ENCODE measurements around the gene SRRM1. TPM values are rescaled to one million over a fixed set of nuclear protein-coding genes. Genes with fewer than 3 reads are reported as not detected.
"Not testable (repeated sequence)": the region's sequence is repeated elsewhere in the genome, so short reads cannot be mapped to it uniquely, and the experiment has no call there.

The SRRM1 gene
- total RNA-seq, 4 donors from 2014 or later: 28.5 to 59.8 (median 40.2) TPM

DNA sequence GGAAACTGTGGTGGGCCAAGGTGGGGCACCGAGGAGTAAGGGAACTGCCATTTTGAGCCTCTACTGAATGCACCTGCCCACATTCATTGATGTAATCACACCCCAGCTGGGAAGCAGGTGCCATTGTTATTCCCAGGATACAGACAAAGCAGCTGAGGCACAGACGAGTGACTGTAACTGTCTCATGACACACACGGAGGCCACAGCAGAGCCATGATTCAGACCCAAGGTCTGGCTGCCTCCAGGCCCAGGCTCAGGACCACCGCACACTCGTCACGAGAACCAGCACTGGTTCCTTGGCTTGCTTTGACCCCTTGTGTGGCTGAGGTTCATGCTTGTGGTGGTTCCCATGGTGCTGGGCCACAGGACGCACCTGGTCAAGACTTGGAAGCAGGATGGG lies 56.5 kb downstream of the SRRM1 start:
- Histone ChIP-seq H3K27me3 (no peaks in the 10 kb centered on the region), H3K9me3 (no peaks in the 10 kb centered on the region), H3K4me3 (no peak overlapping the region), H3K36me3 (no peaks in the 10 kb centered on the region), H3K4me1 (peaks cover 0 to 2% of the 10 kb centered on the region in 2 donors), H3K27ac (no peak overlapping the region)
- TF ChIP-seq, protein P1, sequence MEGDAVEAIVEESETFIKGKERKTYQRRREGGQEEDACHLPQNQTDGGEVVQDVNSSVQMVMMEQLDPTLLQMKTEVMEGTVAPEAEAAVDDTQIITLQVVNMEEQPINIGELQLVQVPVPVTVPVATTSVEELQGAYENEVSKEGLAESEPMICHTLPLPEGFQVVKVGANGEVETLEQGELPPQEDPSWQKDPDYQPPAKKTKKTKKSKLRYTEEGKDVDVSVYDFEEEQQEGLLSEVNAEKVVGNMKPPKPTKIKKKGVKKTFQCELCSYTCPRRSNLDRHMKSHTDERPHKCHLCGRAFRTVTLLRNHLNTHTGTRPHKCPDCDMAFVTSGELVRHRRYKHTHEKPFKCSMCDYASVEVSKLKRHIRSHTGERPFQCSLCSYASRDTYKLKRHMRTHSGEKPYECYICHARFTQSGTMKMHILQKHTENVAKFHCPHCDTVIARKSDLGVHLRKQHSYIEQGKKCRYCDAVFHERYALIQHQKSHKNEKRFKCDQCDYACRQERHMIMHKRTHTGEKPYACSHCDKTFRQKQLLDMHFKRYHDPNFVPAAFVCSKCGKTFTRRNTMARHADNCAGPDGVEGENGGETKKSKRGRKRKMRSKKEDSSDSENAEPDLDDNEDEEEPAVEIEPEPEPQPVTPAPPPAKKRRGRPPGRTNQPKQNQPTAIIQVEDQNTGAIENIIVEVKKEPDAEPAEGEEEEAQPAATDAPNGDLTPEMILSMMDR (IDR thresholded peaks at IDR 0.05 in 4 of 5, conservative IDR thresholded peaks at IDR 0.05 in 1 of 5): no peak
- no peak for TF ChIP-seq POLR2A (IDR thresholded peaks at IDR 0.05)
- in situ Hi-C loops (cut with MboI; ENCODE audit: low sequenced_read_pairs in 4 of 4) (loop anchor here in 1 of 4 donors (25.0 kb wide), 1 partner anchor 513 kb away; no protein-coding TSS in a partner anchor), intact Hi-C loops (cut with DNase I; ENCODE audit: low total_unique reads) (no loop called here)
- ATAC-seq (no peak), DNase-seq (no peak)

- TF ChIP-seq, protein P1 (IDR thresholded peaks at IDR 0.05 in 4 of 5, conservative IDR thresholded peaks at IDR 0.05 in 1 of 5): no peak
- TF ChIP-seq POLR2A (IDR thresholded peaks at IDR 0.05): no peak
- intact Hi-C loops (cut with DNase I; ENCODE audit: low total_unique reads): no loop called here
Measured at GRCh38 chr1:24702511-24703293, 59.6 kb downstream of the SRRM1 start.

GRCh38 chr1:24704411-24705259 lies 61.5 kb downstream of the SRRM1 start:
- ATAC-seq: no peak
- H3K27ac ChIP-seq: peak overlapping the region; percentile 43 to 61 (median 56)

More at GRCh38 chr1:24702511-24703293, 59.6 kb downstream of the SRRM1 start:
- no peak overlapping the region for H3K4me3 ChIP-seq
- no peaks in the 10 kb centered on the region for H3K9me3 ChIP-seq
- H3K36me3 ChIP-seq: no peaks in the 10 kb centered on the region
- no peak overlapping the region for H3K27ac ChIP-seq
- DNase-seq (peak in 1 of 2 donors; percentile 16), ATAC-seq (no peak)
- H3K4me1 ChIP-seq: no peaks in the 10 kb centered on the region
- no peaks in the 10 kb centered on the region for H3K27me3 ChIP-seq
- in situ Hi-C loops (cut with MboI; ENCODE audit: low sequenced_read_pairs in 4 of 4): no loop called here

GRCh38 chr1:24705260-24706073 lies 62.4 kb downstream of the SRRM1 start:
- no peak for TF ChIP-seq POLR2A (IDR thresholded peaks at IDR 0.05)
- TF ChIP-seq, protein P1 (IDR thresholded peaks at IDR 0.05 in 4 of 5, conservative IDR thresholded peaks at IDR 0.05 in 1 of 5): peak in 1 of 5 experiments; percentile 9
- Histone ChIP-seq H3K36me3 (no peaks in the 10 kb centered on the region), H3K27me3 (no peaks in the 10 kb centered on the region), H3K4me1 (no peaks in the 10 kb centered on the region), H3K4me3 (peak overlapping the region in 1 of 4 donors; percentile 2), H3K9me3 (no peaks in the 10 kb centered on the region), H3K27ac (peak overlapping the region; percentile 43 to 61 (median 56))
- DNase-seq (peak; percentile 45 to 65), ATAC-seq (peak; percentile 82 to 88)
- in situ Hi-C loops (cut with MboI; ENCODE audit: low sequenced_read_pairs in 4 of 4): no loop called here
- intact Hi-C loops (cut with DNase I; ENCODE audit: low total_unique reads): no loop called here

More at GRCh38 chr1:24704411-24705259, 61.5 kb downstream of the SRRM1 start:
- Histone ChIP-seq H3K4me3 (peak overlapping the region in 1 of 4 donors; percentile 2), H3K36me3 (no peaks in the 10 kb centered on the region), H3K4me1 (no peaks in the 10 kb centered on the region), H3K9me3 (no peaks in the 10 kb centered on the region), H3K27me3 (no peaks in the 10 kb centered on the region)
- DNase-seq: no peak
- intact Hi-C loops (cut with DNase I; ENCODE audit: low total_unique reads) (no loop called here), in situ Hi-C loops (cut with MboI; ENCODE audit: low sequenced_read_pairs in 4 of 4) (no loop called here)
- TF ChIP-seq, protein P1 (IDR thresholded peaks at IDR 0.05 in 4 of 5, conservative IDR thresholded peaks at IDR 0.05 in 1 of 5): no peak
- TF ChIP-seq POLR2A (IDR thresholded peaks at IDR 0.05): no peak

GRCh38 chr1:24706074-24706389 lies 62.9 kb downstream of the SRRM1 start:
- H3K27me3 ChIP-seq; H3K9me3 ChIP-seq; H3K36me3 ChIP-seq; ATAC-seq; intact Hi-C loops (cut with DNase I; ENCODE audit: low total_unique reads); DNase-seq; in situ Hi-C loops (cut with MboI; ENCODE audit: low sequenced_read_pairs in 4 of 4); H3K4me3 ChIP-seq; H3K4me1 ChIP-seq: not testable (repeated sequence)
- peak overlapping the region; percentile 40 to 58 (median 52) for H3K27ac ChIP-seq
